K562 (cell line): ENCODE results near the gene MYO16.

Experiments used
- CTCF ChIP-seq, 3 experiments: IDR thresholded peaks in 2 of 3; conservative IDR thresholded peaks in 1 of 3; 2 replicates each; pipeline ENCODE4 v1.5.1; 2011 to 2012; ENCODE audit warnings: low read length in 3 of 3, mild to moderate bottlenecking in 3 of 3, control low read depth in 2 of 3, improper control_type of control experiment in 1 of 3, inconsistent platforms in 1 of 3, low read depth in 1 of 3, mixed read lengths in 1 of 3, moderate library complexity in 1 of 3; ENCODE audit not compliant: insufficient read depth in 2 of 3
- EP300 ChIP-seq: IDR thresholded peaks from 2 replicates; pipeline ENCODE4 v1.6.1; 2012; ENCODE audit warnings: low read length, improper control_type of control experiment
- HMG20B ChIP-seq: fragments of 250-450 bp; sonication (Bioruptor Pico); IDR thresholded peaks from 2 replicates; pipeline ENCODE4 v1.5.0; 2021; ENCODE audit warnings: mild to moderate bottlenecking
- MAX ChIP-seq: sonication (generic); formaldehyde crosslinking; IDR thresholded peaks from 2 replicates; pipeline ENCODE4 v1.9.0; 2022; ENCODE audit warnings: mild to moderate bottlenecking, missing genetic modification reagents
- PML ChIP-seq: IDR thresholded peaks from 2 replicates; pipeline ENCODE4 v1.6.1; 2012; ENCODE audit warnings: low read length, inconsistent platforms
- POLR2A ChIP-seq: fragments of 450-650 bp; conservative IDR thresholded peaks from 2 replicates; pipeline ENCODE4 v1.6.1; 2016
- SMC3 ChIP-seq: conservative IDR thresholded peaks from 2 replicates; pipeline ENCODE4 v1.6.1; 2011; ENCODE audit warnings: low read depth, low read length, improper control_type of control experiment; ENCODE audit not compliant: insufficient read depth
- TCF7 ChIP-seq: sonication (generic); IDR thresholded peaks from 2 replicates; pipeline ENCODE4 v1.6.1; 2016; ENCODE audit warnings: antibody characterized with exemption, borderline replicate concordance
- YY1 ChIP-seq, 3 experiments: IDR thresholded peaks; 2 replicates each; pipeline ENCODE4 v1.6.1; 2011; ENCODE audit warnings: low read length in 2 of 3, mild to moderate bottlenecking in 2 of 3, moderate library complexity in 2 of 3, borderline replicate concordance in 1 of 3, control low read depth in 1 of 3, low read depth in 1 of 3; ENCODE audit not compliant: insufficient read depth in 3 of 3, insufficient replicate concordance in 2 of 3, control insufficient read depth in 1 of 3, insufficient read length in 1 of 3; ENCODE audit errors: extremely low read depth in 1 of 3
- ZBTB40 ChIP-seq, 2 experiments: fragments of 450-650 bp in 1 of 2; sonication (generic) in 1 of 2; formaldehyde crosslinking in 1 of 2; IDR thresholded peaks; 2 replicates each; pipeline versions ENCODE4 v1.7.1 to v1.9.0; 2016 to 2022; ENCODE audit warnings: inconsistent platforms in 1 of 2, mild to moderate bottlenecking in 1 of 2, missing genetic modification reagents in 1 of 2
- ZFPM2 ChIP-seq: fragments of 250-450 bp; sonication (Bioruptor Pico); IDR thresholded peaks from 2 replicates; pipeline ENCODE4 v1.5.1; 2022; ENCODE audit warnings: mild to moderate bottlenecking
- ZNF57 ChIP-seq: fragments of 450-650 bp; formaldehyde crosslinking; IDR thresholded peaks from 2 replicates; pipeline ENCODE4 v1.4.0; 2020; ENCODE audit warnings: mild to moderate bottlenecking, moderate library complexity

GRCh38 chr13:109140054-109140453 is 510.6 kb downstream of the MYO16 start:
- no peak for TF ChIP-seq MAX
- no peak for TF ChIP-seq SMC3
- no peak for TF ChIP-seq YY1 (IDR thresholded peaks at IDR 0.05; ENCODE audit: borderline replicate concordance in 1 of 3, control insufficient read depth in 1 of 3, extremely low read depth in 1 of 3, insufficient read depth in 3 of 3, insufficient read length in 1 of 3, insufficient replicate concordance in 2 of 3, low read depth in 1 of 3, low read length in 2 of 3)
- no peak for TF ChIP-seq EP300
- no peak for TF ChIP-seq HMG20B
- no peak for TF ChIP-seq ZNF57
- no peak for TF ChIP-seq ZBTB40 (IDR thresholded peaks at IDR 0.05)
- no peak for TF ChIP-seq ZBTB40 (CRISPR knock-in tag; IDR thresholded peaks at IDR 0.05)
- no peak for TF ChIP-seq PML
- TF ChIP-seq ZFPM2 (CRISPR knock-in tag): no peak
- TF ChIP-seq POLR2A: no peak
- TF ChIP-seq TCF7: no peak
- no peak for TF ChIP-seq CTCF (IDR thresholded peaks at IDR 0.05 in 2 of 3, conservative IDR thresholded peaks at IDR 0.05 in 1 of 3; ENCODE audit: insufficient read depth in 2 of 3, low read depth in 1 of 3, low read length in 3 of 3)
